Gastrocnemius medialis (tissue), 4 donors: Measurements from ENCODE around the gene GPR55. TPM values are rescaled to one million over a fixed set of nuclear protein-coding genes. Genes with fewer than 3 reads are reported as not detected.

Source experiments
- ATAC-seq, 2 donors: fragments of 150-250 bp; one replicate each; pipeline ENCODE4 v1.9.1; 2016
- DNase-seq, 2 donors: peaks; one replicate each; pipeline ENCODE4 v3.0.0-alpha.2; 2019
- H3K27ac ChIP-seq, 4 donors: fragments of 200-600 bp; sonication (generic); 1 replicate in 1 of 4; 2 replicates in 3 of 4; pipeline ENCODE4 v1.5.1; 2016 to 2018; ENCODE audit warnings: mild to moderate bottlenecking in 2 of 4, moderate library complexity in 1 of 4
- H3K27me3 ChIP-seq, 3 donors: fragments of 200-600 bp; sonication (generic) in 2 of 3; 1 replicate in 1 of 3; 2 replicates in 2 of 3; pipeline versions ENCODE4 v1.5.1 to v1.6.0; 2016 to 2019; ENCODE audit warnings: mild to moderate bottlenecking in 1 of 3, moderate library complexity in 1 of 3
- H3K36me3 ChIP-seq, 2 donors: fragments of 200-600 bp; sonication (generic) in 1 of 2; one replicate each; pipeline ENCODE4 v1.5.1; 2017 to 2018
- H3K4me1 ChIP-seq, 2 donors: fragments of 200-600 bp; sonication (generic) in 1 of 2; one replicate each; pipeline ENCODE4 v1.5.1; 2016 to 2017; ENCODE audit warnings: mild to moderate bottlenecking in 2 of 2
- H3K4me3 ChIP-seq, 4 donors: fragments of 200-600 bp; sonication (generic) in 3 of 4; 1 replicate in 1 of 4; 2 replicates in 3 of 4; pipeline ENCODE4 v1.5.1; 2016 to 2019; ENCODE audit warnings: mild to moderate bottlenecking in 2 of 4
- H3K9me3 ChIP-seq, 3 donors: fragments of 200-600 bp; sonication (generic) in 2 of 3; 1 replicate in 1 of 3; 2 replicates in 2 of 3; pipeline ENCODE4 v1.5.1; 2016 to 2019
- POLR2A ChIP-seq, 2 donors: fragments of 450-650 bp; IDR thresholded peaks; one replicate each; pipeline ENCODE4 v1.6.1; 2017; ENCODE audit warnings: antibody characterized with exemption in 2 of 2, mild to moderate bottlenecking in 2 of 2, moderate library complexity in 2 of 2
- in situ Hi-C, 4 donors: fragments of 200-750 bp; cut with MboI; loops; one replicate each; pipeline versions ENCODE4 v1.15.0 to v1.8.0; 2017; ENCODE audit warnings: low sequenced_read_pairs in 4 of 4
- intact Hi-C: fragments of 100-400 bp; cut with DNase I; formaldehyde crosslinking; loops from one replicate; pipeline ENCODE4 v1.15.1; 2023; ENCODE audit warnings: low total_unique reads
- total RNA-seq, 4 donors: library from RNA; depleted of rRNA; stranded (reverse); fragments of >200 nt; gene quantifications; one replicate each; pipeline versions ENCODE4 v1.1.0 to v1.2.3, GENCODE V29; 2016
- TF ChIP-seq, protein P1 (sequence below), 5 experiments: fragments of 450-650 bp in 3 of 5; fragments of 200-600 bp in 2 of 5; sonication (generic) in 2 of 5; IDR thresholded peaks in 4 of 5; conservative IDR thresholded peaks in 1 of 5; 1 replicate in 4 of 5; 2 replicates in 1 of 5; pipeline ENCODE4 v1.5.1; 2016 to 2019; ENCODE audit warnings: antibody characterized with exemption in 5 of 5, mild to moderate bottlenecking in 3 of 5, moderate library complexity in 3 of 5

GPR55 gene
- total RNA-seq, 4 donors from 2014 or later: not detected

GRCh38 chr2:230885463-230886130 lies 39.4 kb downstream of the GPR55 start:
- Histone ChIP-seq H3K9me3 (no peaks in the 10 kb centered on the region), H3K27me3 (no peaks in the 10 kb centered on the region), H3K36me3 (no peaks in the 10 kb centered on the region), H3K27ac (no peak overlapping the region), H3K4me3 (no peak overlapping the region), H3K4me1 (no peaks in the 10 kb centered on the region)
- in situ Hi-C loops: no loop called here
- intact Hi-C loops: no loop called here
- TF ChIP-seq, protein P1, sequence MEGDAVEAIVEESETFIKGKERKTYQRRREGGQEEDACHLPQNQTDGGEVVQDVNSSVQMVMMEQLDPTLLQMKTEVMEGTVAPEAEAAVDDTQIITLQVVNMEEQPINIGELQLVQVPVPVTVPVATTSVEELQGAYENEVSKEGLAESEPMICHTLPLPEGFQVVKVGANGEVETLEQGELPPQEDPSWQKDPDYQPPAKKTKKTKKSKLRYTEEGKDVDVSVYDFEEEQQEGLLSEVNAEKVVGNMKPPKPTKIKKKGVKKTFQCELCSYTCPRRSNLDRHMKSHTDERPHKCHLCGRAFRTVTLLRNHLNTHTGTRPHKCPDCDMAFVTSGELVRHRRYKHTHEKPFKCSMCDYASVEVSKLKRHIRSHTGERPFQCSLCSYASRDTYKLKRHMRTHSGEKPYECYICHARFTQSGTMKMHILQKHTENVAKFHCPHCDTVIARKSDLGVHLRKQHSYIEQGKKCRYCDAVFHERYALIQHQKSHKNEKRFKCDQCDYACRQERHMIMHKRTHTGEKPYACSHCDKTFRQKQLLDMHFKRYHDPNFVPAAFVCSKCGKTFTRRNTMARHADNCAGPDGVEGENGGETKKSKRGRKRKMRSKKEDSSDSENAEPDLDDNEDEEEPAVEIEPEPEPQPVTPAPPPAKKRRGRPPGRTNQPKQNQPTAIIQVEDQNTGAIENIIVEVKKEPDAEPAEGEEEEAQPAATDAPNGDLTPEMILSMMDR (IDR thresholded peaks at IDR 0.05 in 4 of 5, conservative IDR thresholded peaks at IDR 0.05 in 1 of 5): no peak
- no peak for TF ChIP-seq POLR2A (IDR thresholded peaks at IDR 0.05)
- no peak for DNase-seq
- no peak for ATAC-seq

- Histone ChIP-seq H3K36me3 (no peaks in the 10 kb centered on the region), H3K27ac (no peak overlapping the region), H3K27me3 (no peaks in the 10 kb centered on the region), H3K4me3 (no peak overlapping the region), H3K9me3 (no peaks in the 10 kb centered on the region), H3K4me1 (no peaks in the 10 kb centered on the region)
- in situ Hi-C loops (no loop called here), intact Hi-C loops (no loop called here)
- ATAC-seq (no peak), DNase-seq (no peak)
- TF ChIP-seq POLR2A (IDR thresholded peaks at IDR 0.05): no peak
- TF ChIP-seq, protein P1 (IDR thresholded peaks at IDR 0.05 in 4 of 5, conservative IDR thresholded peaks at IDR 0.05 in 1 of 5): no peak
Measured at GRCh38 chr2:230881840-230882239, 43.2 kb downstream of the GPR55 start.

DNA sequence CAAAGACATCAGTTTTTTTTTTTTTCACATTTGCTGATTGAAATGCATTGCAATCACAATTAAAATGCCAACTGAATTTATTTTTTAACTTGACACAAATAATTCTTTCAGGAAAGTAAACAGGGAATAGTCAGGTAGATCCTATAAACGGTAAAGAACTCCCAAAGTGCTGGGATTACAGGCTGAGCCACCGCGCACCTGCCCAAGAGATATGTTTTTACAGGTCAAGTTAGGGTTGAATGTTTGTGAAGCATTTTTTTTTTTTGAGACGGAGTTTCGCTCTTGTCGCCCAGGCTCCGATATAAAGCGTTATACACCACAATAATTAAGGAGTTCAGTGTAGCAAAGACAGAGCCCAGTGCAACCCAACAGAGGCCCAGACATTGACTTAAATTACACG lies 45.2 kb downstream of the GPR55 start:
- H3K4me3 ChIP-seq: no peak overlapping the region
- in situ Hi-C loops: no loop called here
- no peak overlapping the region for H3K27ac ChIP-seq
- TF ChIP-seq, protein P1 (IDR thresholded peaks at IDR 0.05 in 4 of 5, conservative IDR thresholded peaks at IDR 0.05 in 1 of 5): no peak
- TF ChIP-seq POLR2A (IDR thresholded peaks at IDR 0.05): no peak
- intact Hi-C loops: no loop called here
- ATAC-seq (no peak), DNase-seq (no peak)
- no peaks in the 10 kb centered on the region for H3K4me1 ChIP-seq
- no peaks in the 10 kb centered on the region for H3K9me3 ChIP-seq
- no peaks in the 10 kb centered on the region for H3K27me3 ChIP-seq
- H3K36me3 ChIP-seq: no peaks in the 10 kb centered on the region

GRCh38 chr2:230879271-230879882 lies 45.7 kb downstream of the GPR55 start:
- no peaks in the 10 kb centered on the region for H3K27me3 ChIP-seq
- in situ Hi-C loops: no loop called here
- no peaks in the 10 kb centered on the region for H3K36me3 ChIP-seq
- intact Hi-C loops: no loop called here
- ATAC-seq: no peak
- no peak overlapping the region for H3K4me3 ChIP-seq
- H3K9me3 ChIP-seq: no peaks in the 10 kb centered on the region
- no peak for DNase-seq
- TF ChIP-seq, protein P1 (IDR thresholded peaks at IDR 0.05 in 4 of 5, conservative IDR thresholded peaks at IDR 0.05 in 1 of 5): no peak
- TF ChIP-seq POLR2A (IDR thresholded peaks at IDR 0.05): no peak
- no peak overlapping the region for H3K27ac ChIP-seq
- H3K4me1 ChIP-seq: no peaks in the 10 kb centered on the region
